ENCODE data around the gene FOXJ3. TPM values are rescaled to one million over a fixed set of nuclear protein-coding genes. Genes with fewer than 3 reads are reported as not detected.

Gene FOXJ3
- total RNA-seq, 2 donors from 2014 or later = 39.9 to 44.8 TPM

DNA sequence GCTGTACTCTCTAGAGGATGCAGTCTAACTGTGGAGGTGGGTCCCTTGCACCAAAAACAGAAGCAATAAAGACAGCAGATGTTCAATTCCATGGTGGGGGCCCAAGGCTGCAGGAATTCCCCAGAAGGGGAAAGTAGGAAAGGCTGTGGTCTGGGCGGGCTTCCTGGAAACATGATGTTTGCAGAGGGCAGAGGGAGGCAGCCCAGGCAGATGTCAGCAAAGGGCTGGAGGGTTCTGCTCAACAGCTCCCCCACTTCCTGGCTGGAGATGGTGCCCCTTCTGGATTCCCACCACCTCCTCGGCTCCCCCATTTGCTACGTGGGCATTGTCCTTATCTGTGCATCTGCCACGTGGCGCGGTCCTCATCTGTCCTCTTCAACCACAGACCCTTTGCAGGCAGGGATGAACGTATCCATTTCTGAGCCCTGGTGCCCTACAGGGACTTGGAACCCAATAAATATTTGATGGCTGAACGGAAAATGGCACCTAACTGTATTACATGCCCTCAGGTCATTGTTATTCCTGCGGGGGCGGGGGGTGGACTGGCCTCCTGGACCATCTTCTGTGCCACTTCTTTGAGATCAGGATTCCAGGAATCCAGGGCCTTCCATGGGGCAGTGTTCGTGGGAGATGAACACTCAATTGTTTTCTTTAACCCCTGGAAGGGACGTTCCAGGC, 190.2 kb downstream of the FOXJ3 start:
- no peaks in the 10 kb centered on the region for H3K27me3 ChIP-seq

GRCh38 chr1:42143896-42144710, 190.9 kb downstream of the FOXJ3 start:
- H3K4me1 ChIP-seq = no peaks in the 10 kb centered on the region
- intact Hi-C loops (cut with DNase I) = no loop called here
- no peaks in the 10 kb centered on the region for H3K36me3 ChIP-seq
- H3K4me3 ChIP-seq = no peak overlapping the region
- H3K9me3 ChIP-seq = no peaks in the 10 kb centered on the region
- H3K9ac ChIP-seq (ENCODE audit: low read depth in 2 of 2, low read length in 2 of 2) = no peak overlapping the region
- H3K27me3 ChIP-seq = no peaks in the 10 kb centered on the region
- TF ChIP-seq CTCF (IDR thresholded peaks at IDR 0.05) = no peak
- no peak overlapping the region for H3K27ac ChIP-seq
- no peak for DNase-seq

More for the DNA sequence above, 190.2 kb downstream of the FOXJ3 start:
- H3K36me3 ChIP-seq = no peaks in the 10 kb centered on the region
- H3K4me3 ChIP-seq = no peak overlapping the region
- no peaks in the 10 kb centered on the region for H3K4me1 ChIP-seq
- H3K9ac ChIP-seq (ENCODE audit: low read depth in 2 of 2, low read length in 2 of 2) = no peak overlapping the region
- no peak for TF ChIP-seq CTCF (IDR thresholded peaks at IDR 0.05)
- H3K9me3 ChIP-seq = no peaks in the 10 kb centered on the region
- H3K27ac ChIP-seq = no peak overlapping the region
- intact Hi-C loops (cut with DNase I) = no loop called here
- no peak for DNase-seq

DNA sequence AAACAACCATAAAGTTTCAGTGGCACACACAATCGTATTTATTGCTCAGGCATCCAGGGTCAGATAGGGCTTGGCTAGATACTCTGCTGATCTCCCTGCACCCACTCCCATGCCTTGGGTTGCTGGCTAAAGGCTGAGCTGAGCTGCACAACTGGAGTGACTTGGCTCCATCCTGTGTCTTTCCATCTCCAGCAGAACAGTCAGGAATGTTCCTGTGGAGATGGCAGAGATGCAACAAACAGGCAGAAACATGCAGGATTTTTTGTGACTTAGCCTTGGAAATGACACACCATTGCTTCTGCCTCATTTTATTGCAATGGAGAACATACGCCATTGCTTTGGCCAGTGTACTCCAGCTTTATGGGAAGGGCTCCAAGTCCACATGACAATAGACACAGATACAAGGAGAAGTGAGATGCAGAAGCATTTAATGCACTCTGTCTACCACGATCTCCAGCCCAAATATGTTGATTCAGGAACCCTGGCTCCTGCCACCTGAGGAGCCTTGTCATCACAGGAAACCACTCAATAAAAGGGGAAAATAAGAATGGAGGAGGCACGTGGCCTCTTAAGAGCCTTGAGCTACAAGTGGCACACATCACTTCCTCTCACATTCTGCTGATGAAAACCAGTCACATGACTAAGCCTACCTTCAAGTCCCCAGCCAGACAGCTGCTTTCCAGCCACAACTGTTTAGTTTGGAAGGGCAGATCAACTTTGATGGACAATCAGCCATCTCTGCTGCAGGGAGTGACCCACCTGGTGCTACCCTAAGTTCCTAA, 191.9 kb downstream of the FOXJ3 start:
- no peak overlapping the region for H3K4me3 ChIP-seq
- no peak overlapping the region for H3K27ac ChIP-seq
- intact Hi-C loops (cut with DNase I) = no loop called here

GRCh38 chr1:42141978-42142377, 193.1 kb downstream of the FOXJ3 start:
- Histone ChIP-seq H3K9ac (ENCODE audit: low read depth in 2 of 2, low read length in 2 of 2) (no peak overlapping the region), H3K4me1 (no peaks in the 10 kb centered on the region), H3K4me3 (no peak overlapping the region), H3K36me3 (no peaks in the 10 kb centered on the region), H3K27ac (no peak overlapping the region), H3K9me3 (no peaks in the 10 kb centered on the region), H3K27me3 (no peaks in the 10 kb centered on the region)
- intact Hi-C loops (cut with DNase I) = no loop called here
- DNase-seq = no peak
- no peak for TF ChIP-seq CTCF (IDR thresholded peaks at IDR 0.05)

More for the DNA sequence above, 191.9 kb downstream of the FOXJ3 start:
- Histone ChIP-seq H3K4me1 (no peaks in the 10 kb centered on the region), H3K9me3 (no peaks in the 10 kb centered on the region), H3K27me3 (no peaks in the 10 kb centered on the region), H3K36me3 (no peaks in the 10 kb centered on the region), H3K9ac (ENCODE audit: low read depth in 2 of 2, low read length in 2 of 2) (no peak overlapping the region)
- DNase-seq = no peak
- TF ChIP-seq CTCF (IDR thresholded peaks at IDR 0.05) = no peak

GRCh38 chr1:42140191-42140590, 194.8 kb downstream of the FOXJ3 start:
- Histone ChIP-seq H3K36me3 (no peaks in the 10 kb centered on the region), H3K27me3 (no peaks in the 10 kb centered on the region), H3K9me3 (no peaks in the 10 kb centered on the region), H3K27ac (no peak overlapping the region), H3K4me3 (no peak overlapping the region), H3K9ac (ENCODE audit: low read depth in 2 of 2, low read length in 2 of 2) (no peak overlapping the region), H3K4me1 (no peaks in the 10 kb centered on the region)
- TF ChIP-seq CTCF (IDR thresholded peaks at IDR 0.05) = no peak
- DNase-seq = no peak
- intact Hi-C loops (cut with DNase I) = no loop called here
